T-helper 1 cell (primary cell): ENCODE results near the gene KMT5C.

Experiments
- DNase-seq, 5 donors: peaks; one replicate each; pipeline ENCODE4 v3.0.0-alpha.2; 2012 to 2020
- total RNA-seq, 4 donors: gene quantifications; one replicate each; lab custom pipeline; 2026; lab: John Stamatoyannopoulos, UW

KMT5C gene
- 39.1 to 70.2 (median 45.9) reads per million in 4 donors for total RNA-seq

DNA sequence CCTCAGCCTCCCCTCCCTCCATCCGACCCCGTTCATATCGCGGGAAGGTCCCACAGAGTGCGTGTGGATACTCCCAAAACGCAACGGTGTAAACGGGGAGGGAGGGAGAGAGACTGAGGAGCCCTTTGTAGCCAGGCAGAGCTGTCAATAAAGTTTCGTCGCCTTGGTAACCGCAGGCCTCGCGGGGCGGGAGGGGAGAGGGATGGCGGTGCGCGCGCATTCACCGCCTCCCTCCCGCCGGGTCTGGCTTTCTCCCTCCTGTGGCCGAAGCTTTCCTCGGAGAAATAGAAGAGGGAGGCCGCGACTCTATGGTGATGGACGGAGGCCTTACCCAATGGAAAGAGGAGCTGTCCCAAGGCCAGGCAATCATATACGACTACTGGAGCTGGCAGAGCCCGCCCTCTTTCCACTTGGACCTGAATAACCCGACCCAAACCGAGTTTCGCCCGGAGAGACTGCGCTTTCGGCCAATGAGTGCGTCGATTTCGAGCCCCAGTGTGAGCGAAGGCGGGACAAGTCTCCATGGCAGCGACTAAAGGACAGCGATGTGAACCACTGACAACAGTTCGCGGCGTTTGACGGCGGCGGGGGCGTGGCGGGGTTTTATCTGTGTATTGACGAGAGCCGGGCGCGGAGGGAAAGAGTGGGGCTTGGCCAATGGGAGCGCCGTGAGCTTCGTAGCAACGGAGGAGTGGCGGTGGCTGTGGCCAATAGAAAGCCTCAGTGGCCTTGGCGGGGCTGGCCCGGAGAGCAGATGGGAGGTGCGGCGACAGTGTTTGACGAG is at the start of gene KMT5C:
Gene KMT5C, plus strand, starts transcription at position 772 of the 784 bp plus-strand sequence. CDS start 2,061 bp downstream, outside the sequence.
- DNase-seq: peak; percentile 100

- no peak for DNase-seq
These were observed 42.4 kb upstream of the KMT5C start for GRCh38 chr19:55297267-55297666.

DNA sequence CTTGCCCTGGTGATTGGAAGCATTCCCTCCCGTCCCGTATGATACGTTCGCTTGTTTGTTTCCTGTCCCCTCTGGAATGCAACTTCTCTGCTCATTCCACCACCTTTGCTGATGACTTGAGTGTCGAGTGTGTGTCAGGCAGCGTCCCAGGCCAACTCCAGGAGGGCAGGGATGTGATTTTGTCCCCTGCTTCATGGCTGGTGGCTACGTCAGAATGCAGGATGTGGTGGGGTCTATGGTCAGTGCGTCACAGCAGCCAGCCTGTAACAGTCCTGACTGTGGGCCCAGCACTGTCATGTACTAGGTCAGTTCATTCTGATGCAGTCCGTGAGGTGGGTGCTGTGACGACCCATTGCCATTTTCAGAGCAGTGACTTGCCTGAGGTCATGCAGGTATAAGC is 39.7 kb upstream of the KMT5C start:
- no peak for DNase-seq

DNA sequence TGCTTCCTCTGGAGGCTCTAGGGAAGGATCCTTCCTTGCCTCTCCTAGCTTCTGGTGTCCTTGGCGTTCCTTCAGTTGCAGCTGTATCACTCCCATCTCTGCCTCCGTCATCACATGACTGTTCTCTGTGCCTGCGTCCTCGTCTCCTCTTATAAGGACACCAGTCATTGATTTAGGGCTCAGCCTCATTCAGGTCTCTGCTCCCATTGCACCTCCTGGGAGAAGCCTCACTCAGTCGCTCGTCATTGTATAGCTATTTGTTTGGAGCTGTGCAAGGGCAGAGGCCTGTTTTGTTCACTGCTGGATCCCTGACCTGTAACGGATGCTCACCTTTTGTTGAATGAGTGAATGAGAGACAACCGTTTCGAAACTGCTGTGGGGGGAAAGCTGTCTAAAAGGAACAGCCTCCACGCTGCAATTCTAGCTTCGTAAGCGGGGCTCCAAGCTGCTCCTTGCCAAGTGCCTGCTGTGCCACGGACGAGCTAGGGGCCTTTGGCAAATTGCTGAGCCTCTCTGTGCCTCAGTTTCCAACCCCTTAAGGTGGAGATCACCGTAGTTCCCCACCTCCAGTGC is 38.7 kb upstream of the KMT5C start:
- DNase-seq: no peak

GRCh38 chr19:55301459-55302317 is 38.0 kb upstream of the KMT5C start:
- peak; percentile 79 to 93 (median 87) for DNase-seq

DNA sequence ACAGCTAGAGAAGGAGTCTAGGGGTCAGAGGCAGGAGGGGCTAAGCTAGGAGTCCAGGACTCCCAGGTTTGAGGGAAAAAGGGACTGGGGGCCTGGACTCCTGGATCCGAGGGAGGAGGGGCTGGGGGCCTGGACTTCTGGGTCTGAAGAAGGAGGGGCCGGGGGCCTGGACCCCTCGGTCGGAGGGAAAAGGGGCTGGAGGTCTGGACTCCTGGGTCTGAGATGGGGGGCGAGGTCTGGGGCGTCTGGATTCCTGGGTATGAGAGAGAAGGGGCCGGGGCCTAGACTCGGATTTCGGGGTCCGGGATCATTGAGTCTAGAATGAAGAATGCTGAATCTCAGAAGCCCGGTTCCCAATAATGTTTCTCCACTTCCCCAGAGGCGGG is 37.4 kb upstream of the KMT5C start:
- DNase-seq: no peak

- no peak for DNase-seq
These were observed 36.2 kb upstream of the KMT5C start for GRCh38 chr19:55303477-55303876.

GRCh38 chr19:55304279-55304978 is 35.2 kb upstream of the KMT5C start:
- DNase-seq: peak in 1 of 5 donors; percentile 41

GRCh38 chr19:55304980-55305379 is 34.7 kb upstream of the KMT5C start:
- DNase-seq: no peak

- peak in 4 of 5 donors; percentile 35 to 56 (median 40) for DNase-seq
These were observed 34.2 kb upstream of the KMT5C start for GRCh38 chr19:55305491-55305890.

DNA sequence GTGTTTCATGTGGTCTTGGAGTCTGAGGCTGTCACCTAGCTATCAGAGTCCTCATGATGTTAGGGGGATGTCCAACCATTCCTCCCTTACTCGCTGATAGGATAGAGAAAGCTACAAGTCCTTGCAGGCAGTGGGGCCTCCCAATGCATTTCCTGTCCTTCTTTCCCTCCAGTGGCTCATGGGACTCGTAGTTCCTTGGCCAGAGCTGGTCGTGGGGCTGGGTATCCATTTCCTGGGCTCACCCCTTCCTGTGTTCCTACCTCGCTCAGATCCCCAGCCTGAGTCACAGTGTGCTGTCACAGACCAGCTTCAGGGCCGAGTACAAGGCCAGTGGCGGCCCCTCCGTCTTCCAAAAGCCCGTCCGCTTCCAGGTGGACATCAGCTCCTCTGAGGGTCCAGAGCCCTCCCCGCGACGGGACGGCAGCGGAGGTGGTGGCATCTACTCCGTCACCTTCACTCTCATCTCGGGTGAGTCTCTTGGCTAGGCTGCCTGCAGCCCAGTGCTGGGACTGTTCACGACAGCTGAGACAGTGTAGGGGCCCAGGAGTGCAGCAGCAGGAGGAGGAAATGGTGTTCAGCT is 33.6 kb upstream of the KMT5C start:
- no peak for DNase-seq

- no peak for DNase-seq
These were observed 33.0 kb upstream of the KMT5C start for GRCh38 chr19:55306712-55307111.

- DNase-seq: no peak
These were observed 31.4 kb upstream of the KMT5C start for GRCh38 chr19:55308281-55308680.

- no peak for DNase-seq
These were observed 30.2 kb upstream of the KMT5C start for GRCh38 chr19:55309448-55309847.

DNA sequence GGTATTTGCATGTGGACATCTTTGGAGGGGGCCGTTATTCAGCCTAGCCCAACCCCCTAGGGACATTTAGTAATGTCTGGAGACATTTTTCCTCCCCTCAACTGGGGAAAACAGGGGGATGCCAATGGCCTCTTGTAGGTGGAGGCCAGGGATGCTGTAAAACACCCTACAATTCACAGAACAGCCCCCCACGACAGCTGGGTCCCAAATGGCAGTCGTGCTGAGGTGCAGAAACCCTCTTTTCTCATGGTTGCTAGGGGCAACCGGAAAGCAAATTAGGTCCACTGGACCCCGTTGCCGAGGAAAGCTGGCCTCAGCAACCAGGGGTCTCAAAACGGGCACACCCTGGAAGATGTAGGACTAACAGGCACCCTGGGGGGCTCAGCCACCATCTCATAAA is 29.2 kb upstream of the KMT5C start:
- no peak for DNase-seq

- no peak for DNase-seq
These were observed 28.3 kb upstream of the KMT5C start for GRCh38 chr19:55311397-55311796.

- DNase-seq: no peak
These were observed 27.9 kb upstream of the KMT5C start for GRCh38 chr19:55311797-55312196.

DNA sequence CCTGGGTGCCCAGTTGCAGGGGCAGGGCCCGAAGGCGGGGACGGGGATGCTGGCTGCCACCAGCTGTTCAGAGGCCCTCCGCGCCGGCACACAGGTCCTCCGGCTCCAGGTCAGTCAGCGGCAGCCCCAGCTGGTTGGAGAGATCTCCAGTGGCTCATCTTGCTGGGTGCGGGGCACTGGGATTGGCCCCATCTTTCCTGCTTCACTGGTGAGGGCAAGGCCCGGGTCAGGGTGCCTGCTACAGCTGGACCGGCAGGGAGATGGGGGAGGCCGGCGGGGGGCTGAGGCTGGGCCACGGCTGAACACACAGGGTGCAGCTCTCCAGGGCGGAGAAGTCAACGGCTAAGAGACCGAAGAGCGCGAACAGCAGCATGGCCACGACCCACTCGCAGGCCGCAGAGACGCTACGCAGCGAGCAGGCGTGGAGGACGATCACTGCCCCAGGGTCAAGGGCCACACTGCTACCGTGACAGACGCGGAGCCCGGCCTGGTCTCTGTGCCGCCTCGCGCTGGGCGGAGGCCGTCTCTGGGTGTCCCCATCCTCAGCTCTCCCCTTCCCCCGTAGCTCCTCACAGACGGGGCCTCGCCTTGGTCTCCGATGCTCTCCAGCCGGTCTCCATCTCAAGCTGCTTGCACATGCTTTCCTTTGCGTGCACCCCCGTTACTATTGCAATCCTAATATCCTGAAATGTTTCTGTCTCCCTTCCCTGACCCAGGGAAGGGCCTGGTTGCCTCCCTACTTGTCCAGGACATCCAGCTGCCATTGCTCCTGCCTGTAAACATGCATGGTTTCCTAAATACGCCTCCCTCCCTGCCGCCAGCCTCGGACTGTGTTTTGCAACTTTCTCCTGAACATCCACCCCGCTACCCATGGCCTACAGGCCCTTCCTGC is 26.8 kb upstream of the KMT5C start:
- no peak for DNase-seq

DNA sequence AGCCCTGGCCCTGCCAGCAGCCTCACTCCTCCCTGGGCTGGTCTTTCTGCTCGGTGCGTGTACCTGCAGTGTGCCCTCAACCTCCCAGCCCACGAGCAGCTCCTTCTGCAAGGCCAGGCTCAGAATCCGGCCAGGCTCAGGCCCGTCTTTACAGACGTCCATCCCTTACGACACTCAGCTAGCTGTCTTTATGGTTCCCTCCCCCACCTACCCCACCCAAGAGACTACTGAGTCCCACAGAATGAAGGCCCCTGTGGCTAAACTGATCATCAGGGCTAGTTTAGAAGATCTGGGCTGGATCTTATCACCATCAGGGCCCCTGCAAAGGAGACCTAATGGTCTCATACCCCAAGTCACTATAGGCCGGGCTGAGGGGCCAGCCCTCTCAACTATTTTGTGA is 25.3 kb upstream of the KMT5C start:
- no peak for DNase-seq

GRCh38 chr19:55315956-55316525 is 23.6 kb upstream of the KMT5C start:
- no peak for DNase-seq

DNA sequence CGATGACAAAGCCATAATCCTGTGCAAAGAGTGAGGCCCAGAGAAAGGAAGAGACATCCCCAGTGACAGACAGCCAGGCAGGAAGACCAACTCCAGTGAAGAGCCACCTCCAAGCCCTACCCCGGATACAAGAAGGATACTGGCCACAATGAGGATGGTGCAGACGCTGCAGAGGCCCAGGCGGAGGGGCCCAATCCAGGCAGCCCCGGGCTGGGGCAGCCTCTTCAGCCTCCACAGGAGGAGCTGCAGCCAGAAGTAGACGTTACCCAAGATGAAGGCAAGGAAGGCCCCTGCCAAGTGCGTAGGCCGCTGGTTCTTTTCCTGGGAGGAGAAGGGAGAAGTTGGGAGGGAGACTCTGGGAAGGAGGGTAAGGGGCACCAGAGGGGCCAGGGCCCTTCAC is 23.0 kb upstream of the KMT5C start:
- DNase-seq: no peak
